HG03159 (cell line): ENCODE data around the gene LDLRAD3.
"Not testable (repeated sequence)": the region's sequence is repeated elsewhere in the genome, so short reads cannot be mapped to it uniquely, and the experiment has no call there.

Experiments
- ATAC-seq: cut with Tn5 transposase; IDR thresholded peaks from one replicate; pipeline ENCODE4 v1.9.1; 2021; ENCODE audit warnings: mild to moderate bottlenecking, moderate library complexity; ENCODE audit not compliant: unreplicated experiment

Gene LDLRAD3

DNA sequence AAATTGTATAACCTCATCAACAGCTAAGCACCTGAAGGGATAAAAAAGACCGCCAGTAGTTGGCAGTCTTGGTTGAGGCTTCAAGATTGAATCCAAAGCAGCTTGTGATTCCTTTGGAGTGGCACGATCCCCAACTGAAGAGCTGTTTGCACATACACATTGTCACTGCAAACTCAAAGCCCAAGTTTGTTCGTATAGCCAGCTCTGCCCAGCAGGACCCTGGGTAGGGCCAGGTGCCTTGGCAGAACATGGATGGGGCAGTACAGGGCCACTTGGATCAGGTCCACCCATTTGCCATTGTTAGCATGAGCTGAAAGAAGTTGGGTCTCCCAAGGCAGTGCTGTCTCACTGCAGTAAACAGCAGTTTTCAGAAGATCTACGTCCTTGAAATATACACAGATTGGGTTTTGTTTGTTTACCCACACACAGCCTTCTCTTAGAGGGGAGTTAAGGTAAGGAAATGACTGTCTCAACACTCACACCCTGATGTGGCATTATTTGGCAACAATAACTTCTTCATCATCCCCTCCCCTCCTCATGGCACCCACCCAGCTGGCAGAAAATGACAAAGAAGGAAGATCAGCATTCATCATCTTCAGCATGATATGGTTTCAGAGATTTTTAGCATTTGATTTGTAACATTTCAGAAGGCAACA lies 212.4 kb downstream of the LDLRAD3 start:
- no peak for ATAC-seq

DNA sequence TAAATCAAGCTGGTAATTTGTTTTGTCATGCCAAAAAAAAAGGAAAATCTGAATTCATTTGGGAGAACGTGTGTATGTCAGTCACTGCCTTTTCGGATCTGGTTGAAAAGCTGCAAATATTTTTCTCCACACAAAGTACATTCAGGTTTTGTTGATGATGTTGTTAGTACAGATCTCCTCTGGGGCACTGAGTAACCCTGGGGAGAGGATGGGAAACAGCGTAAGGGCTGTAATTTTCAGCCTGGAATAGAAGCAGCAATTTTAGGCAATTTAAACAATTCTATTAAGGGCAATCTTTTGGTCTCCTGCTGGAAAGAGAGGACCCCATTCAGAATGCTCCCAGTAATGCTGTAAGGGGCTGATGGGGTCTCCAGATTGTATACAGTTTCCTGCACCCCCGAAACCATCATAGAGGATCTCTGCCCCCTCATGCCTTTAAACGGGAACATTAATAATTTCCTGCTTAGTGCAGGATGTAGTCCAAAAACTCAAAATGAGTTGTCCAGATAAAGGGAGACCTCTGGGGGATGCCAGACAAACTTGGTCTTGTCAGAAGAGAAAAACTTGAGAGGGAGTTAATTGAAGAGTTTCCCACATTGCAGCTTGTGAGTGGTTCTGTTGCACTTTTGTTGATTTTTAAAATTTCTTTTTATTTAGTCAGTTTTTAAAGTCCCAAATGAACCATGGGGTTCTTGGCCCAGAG lies 213.1 kb downstream of the LDLRAD3 start:
- no peak for ATAC-seq

DNA sequence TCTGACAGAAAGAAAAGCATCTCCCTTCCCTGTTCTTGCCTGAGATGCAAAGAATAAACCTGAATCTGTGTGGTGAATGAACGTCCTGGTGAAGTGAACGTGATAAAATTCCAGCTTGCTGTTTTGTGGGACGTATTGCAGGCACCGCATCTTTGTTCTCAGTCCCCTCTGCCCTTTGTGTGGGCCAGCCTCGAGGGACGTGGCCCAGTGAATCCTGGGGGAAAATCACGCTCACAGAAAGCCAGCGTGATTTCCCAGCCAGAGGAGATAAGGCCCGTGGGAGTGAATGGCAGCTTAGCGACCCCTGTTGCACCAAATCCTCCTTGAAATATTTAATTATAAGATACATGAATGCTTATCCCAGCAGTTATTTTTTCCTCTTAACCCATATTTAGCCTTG lies 216.2 kb downstream of the LDLRAD3 start:
- ATAC-seq = no peak

DNA sequence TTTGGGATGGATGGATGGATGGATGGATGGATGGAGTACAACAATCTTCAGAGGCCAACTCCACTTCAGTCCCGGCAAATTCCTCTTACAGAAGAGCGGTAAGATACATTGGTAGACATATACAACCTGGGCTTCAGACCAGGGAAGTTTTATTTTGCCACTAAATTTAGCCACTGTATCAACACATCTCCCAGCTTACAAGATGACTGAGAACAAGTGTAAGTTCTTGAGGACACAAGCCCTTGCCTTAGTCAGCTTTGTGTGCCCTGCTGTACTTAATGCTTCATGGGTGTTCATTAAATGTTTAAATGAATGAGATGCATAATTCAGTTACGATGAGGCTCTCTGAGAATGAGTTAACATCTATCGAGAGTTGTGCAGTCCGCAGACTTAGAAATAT lies 217.7 kb downstream of the LDLRAD3 start:
- no peak for ATAC-seq

DNA sequence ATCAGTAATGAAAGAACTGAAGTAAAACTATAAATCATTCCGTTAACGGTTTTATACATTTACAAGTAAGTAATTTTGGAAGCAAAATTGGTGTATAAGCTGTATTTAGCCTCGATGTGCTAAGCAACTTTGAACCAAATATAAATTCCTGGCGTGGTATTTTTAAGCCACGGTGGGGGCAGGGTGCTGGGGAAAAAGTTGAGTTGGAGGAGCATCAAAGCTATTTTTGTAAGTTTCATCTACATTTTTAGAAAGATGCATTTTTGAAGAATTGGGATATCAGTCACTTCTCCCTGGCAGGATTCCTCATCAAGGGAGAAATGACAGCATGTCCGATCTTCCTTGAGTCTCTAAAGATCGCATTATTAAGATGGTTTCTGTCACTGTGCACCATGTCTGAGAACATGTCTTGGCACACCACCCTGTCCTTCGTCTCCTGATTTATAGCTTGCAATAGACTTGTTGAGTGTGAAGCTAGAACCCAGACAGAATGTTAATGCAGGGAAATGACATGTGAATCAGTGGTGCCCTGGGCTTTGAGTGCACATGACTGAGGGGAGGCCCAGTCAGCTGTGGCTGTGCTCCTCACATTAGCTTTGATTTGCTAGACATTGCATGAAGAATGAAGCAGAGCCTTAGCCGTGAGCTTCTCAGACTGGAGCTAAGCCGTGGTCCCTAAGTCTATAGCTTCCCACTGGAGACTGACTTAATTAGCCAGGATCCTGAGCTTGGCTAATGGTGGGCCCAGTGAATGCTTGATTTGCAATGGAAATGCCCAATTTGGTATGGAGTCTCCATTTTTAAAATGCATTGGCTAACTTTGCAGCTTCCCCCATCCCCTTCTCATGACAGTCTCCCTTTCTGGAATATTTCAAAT lies 218.4 kb downstream of the LDLRAD3 start:
- no peak for ATAC-seq

DNA sequence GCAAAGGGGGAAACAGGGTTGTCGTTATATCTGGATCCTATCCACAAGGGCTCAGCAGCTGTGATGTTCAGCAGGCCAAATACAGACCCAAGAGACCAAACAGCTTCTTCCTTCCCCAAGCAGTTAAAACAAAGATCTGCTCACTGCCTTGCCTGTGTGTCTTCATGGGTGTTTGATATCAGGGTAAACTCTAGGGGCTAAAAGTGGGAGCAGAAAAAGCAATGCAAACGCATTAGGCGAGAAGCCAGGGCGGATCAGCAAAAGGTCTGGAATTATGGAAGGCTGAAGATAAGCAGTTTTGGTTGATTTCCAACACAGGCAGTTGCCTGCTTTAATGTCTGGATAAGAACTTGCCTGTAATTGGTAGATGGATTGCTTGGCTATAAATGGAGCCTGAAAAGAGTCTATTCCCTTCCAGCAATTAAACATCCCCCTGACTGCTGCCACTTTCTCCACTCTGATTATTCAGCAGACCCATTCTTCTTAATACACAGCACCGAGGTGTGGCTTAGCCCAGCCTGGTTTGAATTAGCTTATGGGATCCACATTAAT lies 219.1 kb downstream of the LDLRAD3 start:
- no peak for ATAC-seq

DNA sequence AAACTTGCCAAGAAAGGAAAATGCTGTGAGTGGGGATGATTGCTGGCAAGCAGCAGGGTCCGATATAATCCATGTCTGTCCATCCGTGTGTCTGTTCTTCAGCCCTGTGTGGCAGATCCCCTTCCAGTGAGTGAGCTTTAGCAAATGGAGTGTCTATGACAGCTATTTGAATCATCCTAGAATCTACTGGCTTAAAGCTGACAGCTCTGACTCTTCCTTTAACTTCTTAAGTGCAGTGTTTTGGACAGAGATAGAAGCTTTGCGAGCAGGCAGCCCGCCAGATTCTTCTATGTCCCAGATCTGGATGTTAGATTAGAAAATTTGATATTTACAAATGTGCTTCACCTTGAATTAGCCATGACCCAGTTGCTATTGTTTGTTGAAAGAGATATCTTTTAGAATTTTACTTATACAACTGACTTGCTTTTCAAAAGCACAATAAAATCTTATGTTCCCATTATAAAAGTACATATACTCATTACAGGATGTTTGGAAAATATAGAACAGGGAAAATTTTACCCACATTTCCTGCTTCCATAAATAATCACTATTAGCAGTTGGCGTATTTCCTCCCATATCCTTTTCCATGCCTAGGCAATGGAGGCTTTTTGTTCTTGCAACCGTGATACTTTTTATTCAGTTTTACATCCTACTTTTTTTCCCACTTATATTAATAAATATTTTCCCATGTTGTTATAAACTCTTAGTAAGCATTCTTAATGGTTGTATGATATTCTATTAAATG lies 220.8 kb downstream of the LDLRAD3 start:
- ATAC-seq = no peak

DNA sequence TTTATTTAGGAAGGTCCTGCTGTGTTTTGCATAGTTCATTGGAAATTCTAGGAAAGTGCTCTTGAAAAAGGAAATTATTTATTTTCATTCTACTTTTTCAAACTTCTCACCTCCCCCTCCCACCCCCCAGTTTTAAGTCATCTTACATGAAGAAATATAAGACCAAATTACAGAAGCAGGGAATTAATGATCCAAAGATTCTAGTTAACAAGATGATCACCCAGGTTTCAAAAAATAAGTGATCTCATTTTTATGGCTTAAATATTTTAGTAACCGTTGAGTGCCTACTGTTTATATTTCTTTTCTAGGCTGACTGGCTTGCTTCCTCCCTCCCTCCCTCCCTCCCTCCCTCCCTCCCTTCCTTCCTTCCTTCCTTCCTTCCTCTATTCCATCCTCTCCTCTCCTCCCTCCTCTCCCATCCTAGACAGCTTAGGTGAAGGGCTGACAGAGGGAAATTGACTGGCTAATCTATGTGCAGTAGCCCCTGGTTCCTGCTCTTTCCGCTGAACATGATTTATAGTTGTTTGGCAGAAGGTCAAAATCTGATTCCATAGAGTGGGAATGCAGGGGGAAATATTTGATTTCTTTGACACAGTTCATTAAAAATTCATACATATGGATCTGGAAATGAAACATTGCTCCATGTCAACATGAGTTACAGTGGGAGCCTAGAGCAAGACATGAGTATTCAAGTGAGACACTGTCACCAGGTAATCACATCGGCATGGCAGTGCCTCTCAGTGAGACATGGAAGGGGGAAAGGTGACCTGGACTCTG lies 221.9 kb downstream of the LDLRAD3 start:
- no peak for ATAC-seq

DNA sequence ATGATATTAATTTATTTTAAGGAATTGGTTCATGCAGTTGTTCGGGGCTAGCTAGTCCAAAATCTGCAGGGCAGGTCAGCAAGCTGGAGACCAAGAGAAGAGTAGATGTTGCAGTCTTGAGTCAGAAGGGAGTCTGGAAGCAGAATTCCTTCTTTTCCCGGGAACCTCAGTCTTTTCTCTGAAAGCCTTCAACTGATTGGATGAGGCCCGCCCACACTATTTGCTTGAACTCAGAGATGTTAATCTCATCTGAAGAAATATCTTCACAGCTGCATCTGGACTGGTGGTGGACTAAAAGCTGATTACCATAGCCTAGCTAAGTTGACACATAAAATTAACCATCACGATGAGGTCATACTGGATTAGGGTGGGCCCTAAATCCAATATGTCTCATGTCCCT lies 223.2 kb downstream of the LDLRAD3 start:
- no peak for ATAC-seq

DNA sequence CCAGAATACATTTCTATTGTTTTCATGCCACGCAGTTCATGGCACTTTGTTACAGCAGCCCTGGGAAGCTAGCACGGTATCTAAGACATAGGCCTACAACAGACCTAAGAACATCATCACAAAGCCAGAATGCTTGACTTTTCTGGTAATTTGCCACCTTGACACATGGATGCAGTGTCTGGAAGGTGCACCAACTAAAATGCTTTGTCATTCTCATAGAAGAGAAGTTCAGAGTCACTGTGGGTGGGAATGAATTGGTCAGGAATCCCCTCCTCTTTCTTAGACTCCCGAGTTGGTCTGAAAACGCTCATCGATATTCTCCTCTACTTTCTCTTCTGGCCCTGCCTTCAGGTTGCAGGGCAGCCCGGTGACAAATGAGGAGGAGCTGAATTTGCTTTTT lies 223.9 kb downstream of the LDLRAD3 start:
- no peak for ATAC-seq

DNA sequence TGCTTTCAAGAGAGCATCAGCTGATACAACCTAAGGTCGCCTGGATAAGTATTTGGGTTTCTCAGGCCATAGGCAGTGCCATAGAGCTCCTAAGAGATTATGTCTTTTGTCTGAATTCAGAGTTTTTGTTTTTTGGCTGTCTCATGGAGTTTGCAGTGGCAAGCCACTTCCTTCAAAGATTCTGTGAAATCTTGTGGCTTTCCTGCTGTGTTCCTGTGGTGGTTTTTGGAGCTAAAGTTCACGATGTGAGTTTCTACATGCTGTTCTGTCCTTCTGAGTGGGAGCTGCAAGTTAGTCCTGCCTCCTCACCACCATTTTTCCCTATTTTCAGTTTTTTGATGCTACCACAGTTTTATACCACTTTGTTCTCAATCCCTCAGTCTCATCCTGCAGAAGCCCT lies 234.0 kb downstream of the LDLRAD3 start:
- ATAC-seq = no peak

DNA sequence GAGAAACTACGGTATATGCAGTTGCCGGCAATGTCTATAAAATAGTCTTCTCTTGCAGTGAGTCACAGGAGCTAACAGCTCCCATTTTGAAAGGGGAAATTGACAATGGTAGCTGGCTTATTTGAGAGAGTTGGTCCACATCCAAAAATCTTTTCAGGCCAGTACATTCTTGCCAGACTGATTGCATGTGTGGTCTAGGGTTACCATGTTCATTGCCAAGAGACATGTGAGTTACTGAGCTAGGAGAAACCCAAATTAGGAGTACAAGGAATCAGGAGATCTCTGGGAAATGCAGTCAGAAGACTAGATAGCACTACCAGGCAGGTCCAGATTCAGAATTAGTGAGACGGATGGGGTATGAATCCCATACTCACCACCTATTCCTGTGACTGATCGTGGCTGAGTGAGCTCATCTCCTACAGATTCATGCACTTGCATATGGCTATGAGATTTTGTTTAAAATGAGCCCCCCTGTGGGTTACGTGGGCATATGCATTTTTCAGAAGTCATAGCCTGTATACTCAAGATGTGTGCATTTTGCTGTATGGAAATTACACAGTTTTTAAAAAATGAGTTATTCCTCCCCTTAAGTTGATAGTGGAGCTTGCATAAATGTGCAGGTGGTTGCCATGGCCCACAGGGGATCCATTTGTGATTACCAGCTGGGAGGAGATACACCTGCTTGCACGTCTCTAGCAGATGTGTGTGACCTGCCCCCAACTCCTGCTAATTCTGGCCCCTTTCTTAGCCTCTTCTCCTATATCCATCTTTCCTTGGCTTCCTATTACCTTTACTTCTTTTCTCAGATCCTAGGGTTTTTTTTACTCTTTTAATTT lies 242.7 kb downstream of the LDLRAD3 start:
- no peak for ATAC-seq

DNA sequence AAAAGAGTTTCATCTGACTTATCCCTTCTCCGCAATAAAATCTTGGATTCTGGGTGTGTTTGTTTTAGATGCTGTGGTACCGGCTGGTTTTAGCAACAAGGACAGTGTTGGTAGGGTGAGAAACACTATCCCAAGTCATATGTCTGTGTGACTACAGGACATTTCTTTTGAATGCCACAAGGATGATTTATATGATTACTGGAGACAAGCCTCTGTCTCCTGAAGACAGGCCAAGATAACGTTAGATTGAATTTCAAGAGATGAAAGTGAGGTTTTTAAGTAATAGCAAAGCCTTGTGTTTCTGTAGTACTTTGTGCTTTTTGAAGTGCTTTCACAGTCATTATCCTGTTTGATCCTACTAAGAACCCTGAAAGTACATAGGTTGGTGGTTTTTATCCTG lies 243.8 kb downstream of the LDLRAD3 start:
- no peak for ATAC-seq

DNA sequence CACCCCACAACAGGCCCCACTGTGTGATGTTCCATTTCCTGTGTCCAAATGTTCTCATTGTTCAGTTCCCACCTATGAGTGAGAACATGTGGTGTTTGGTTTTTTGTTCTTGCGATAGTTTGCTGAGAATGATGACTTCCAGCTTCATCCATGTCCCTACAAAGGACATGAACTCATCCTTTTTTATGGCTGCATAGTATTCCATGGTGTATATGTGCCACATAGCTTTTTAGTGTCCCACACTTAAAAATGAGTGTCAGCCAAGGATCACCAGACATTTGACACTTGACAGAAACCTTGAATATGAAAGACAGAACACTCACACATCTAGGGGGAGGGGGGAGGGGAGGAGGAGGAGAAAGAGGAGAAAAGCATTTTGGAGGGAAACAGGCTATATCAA lies 245.9 kb downstream of the LDLRAD3 start:
- ATAC-seq = not testable (repeated sequence)

DNA sequence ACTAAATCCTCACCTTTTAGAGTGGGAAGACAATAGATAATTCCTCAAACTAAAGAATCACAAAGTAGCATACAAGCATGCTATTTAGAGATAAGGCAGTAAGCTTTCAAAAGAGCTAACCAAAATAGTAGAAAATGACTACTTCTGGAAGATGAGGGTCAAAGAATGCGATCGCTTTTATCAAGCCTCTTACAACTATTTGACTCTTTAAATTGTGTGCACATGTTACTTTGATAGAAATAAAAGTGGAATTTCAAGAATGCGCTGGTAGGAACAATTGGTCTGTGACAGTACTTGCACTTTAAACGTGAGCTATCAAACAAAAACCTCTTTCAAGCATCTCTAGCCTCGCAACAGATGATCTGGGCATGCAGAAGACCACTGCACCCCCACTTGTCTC lies 248.1 kb downstream of the LDLRAD3 start:
- no peak for ATAC-seq

DNA sequence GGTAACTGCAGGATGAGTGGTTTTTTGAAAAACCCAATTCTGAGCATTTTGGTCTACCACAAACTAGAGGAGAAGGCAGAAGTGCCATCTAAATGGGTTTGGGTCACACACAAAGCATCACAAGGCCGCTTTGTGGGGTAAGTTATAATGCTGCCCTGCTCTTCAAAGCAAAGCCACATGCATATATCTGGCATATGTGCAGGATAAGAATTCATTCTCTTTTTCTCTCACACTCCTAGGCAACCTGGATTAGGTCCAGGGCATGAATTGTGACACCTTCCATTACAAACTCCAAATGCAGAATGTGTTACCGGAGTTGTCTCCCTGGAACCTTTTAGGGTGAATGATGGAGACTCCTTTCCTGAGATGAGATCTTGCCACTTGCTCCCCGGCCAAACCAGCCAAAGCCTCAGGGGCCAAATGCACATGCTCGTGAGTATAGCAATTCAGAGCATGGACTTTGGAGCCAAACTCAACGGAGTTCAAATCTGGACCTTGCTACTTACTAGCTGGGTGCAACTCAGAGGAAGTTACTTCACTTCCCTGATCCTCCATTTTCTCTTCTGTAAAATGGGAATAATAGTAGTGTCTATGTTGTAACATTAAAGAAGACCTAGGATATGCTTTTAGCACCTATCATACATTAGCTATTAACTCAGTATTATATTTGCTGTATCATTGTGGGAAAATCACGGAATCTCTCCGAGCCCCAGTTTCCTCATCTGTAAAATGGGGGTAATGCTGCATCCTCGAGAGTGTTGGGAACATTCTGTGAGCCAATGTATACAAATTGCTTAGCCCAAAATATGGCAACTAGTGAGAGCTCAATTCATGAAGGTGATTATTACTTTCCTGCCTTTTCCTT lies 248.8 kb downstream of the LDLRAD3 start:
- ATAC-seq = no peak

DNA sequence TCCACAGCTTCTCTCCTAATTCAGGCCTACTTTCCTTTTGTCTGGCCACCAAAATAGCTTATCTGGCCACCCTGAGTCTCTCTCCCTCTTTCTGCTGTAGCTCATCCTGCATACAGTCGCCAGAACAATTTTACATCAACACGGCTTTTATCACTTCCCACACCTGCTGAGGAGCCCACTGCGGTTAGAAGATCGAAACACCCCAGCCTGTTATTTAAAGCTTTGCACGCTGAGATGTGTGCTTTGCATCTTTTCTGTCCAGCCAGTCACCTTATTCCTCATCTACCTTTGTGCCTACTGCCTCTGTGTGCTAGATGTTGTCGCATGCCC lies 249.4 kb downstream of the LDLRAD3 start:
- ATAC-seq = no peak

DNA sequence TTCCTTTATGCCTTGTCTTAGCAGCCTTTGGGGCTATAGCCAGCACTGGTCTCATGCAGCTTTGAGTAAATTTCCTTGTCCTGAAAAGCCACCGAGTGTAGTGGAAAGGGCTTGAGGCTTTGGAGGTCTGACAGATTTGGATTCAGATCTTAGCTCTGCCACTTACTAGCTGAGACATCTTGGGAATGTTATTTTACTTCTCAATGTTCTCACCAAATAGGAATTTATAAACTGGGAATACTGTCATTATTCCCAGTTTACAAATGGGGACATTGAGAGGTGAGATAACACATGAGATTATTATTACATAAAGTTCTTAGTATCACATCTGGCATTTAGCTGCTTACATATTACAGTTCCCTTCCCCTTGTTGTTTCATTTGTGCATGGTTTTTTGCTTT lies 249.9 kb downstream of the LDLRAD3 start:
- ATAC-seq = no peak
